HCT116 (cell line): ENCODE data around the gene TXLNG. TPM values are rescaled to one million over a fixed set of nuclear protein-coding genes. Genes with fewer than 3 reads are reported as not detected.

ENCODE experiments used
- ATAC-seq: fragments of 200-7000 bp; cut with Tn5 transposase; 2 replicates; pipeline ENCODE4 v1.9.1; 2020; ENCODE audit warnings: mild to moderate bottlenecking, moderate library complexity
- BruUV-seq: library from RNA; stranded (reverse); fragments of 400-500 nt; replicated peaks from 2 replicates; lab custom pipeline; 2021; lab: Mats Ljungman, UMichigan
- CTCF ChIA-PET: fragments of 300-600 bp; sonication (Branson Sonifier 250); formaldehyde crosslinking; loops from one replicate; lab custom pipeline; 2021; ENCODE audit warnings: antibody characterized with exemption; lab: Charles Lee
- POLR2A ChIA-PET: fragments of 300-600, 350-600 bp; sonication (Branson Sonifier 250); formaldehyde crosslinking; loops from one replicate; lab custom pipeline; 2021; ENCODE audit warnings: antibody characterized with exemption; lab: Charles Lee
- RAD21 ChIA-PET, 2 experiments: fragments of 300-600 bp; sonication (Branson Sonifier 250); formaldehyde crosslinking; loops; one replicate each; lab custom pipeline; 2023; ENCODE audit warnings: low total read pairs in 2 of 2; ENCODE audit not compliant: uncharacterized antibody in 2 of 2, unreplicated experiment in 2 of 2, low non-redundant PET in 1 of 2; lab: Charles Lee
- DNase-seq: peaks from one replicate; pipeline ENCODE4 v3.0.0-alpha.2; 2010; ENCODE audit warnings: low read depth, low spot score
- H2AFZ ChIP-seq: fragments of 200-600 bp; shearing (Covaris generic), sonication (generic); 2 replicates; pipeline ENCODE4 v1.6.1; 2017; ENCODE audit warnings: low read depth, mixed run types, mixed read lengths, antibody characterized with exemption, low read length; ENCODE audit not compliant: poor library complexity, severe bottlenecking
- H3K27ac ChIP-seq: 2 replicates; pipeline ENCODE4 v1.5.1; 2012; ENCODE audit warnings: low read depth, low read length
- H3K27me3 ChIP-seq: fragments of 200-600 bp; sonication (generic); 2 replicates; pipeline ENCODE4 v1.6.1; 2016; ENCODE audit warnings: mixed run types, low read length, mixed read lengths; ENCODE audit not compliant: insufficient read depth
- H3K36me3 ChIP-seq, 2 experiments: fragments of 200-500 bp in 1 of 2; fragments of 200-600 bp in 1 of 2; sonication (Bioruptor generic) in 1 of 2; sonication (generic) in 1 of 2; 2 replicates each; pipeline versions ENCODE4 v1.5.1 to v1.6.1; 2014 to 2016; ENCODE audit warnings: low read length in 2 of 2, inconsistent platforms in 1 of 2, mixed read lengths in 1 of 2, mixed run types in 1 of 2; ENCODE audit not compliant: insufficient read depth in 2 of 2, control insufficient read depth in 1 of 2
- H3K4me1 ChIP-seq, 2 experiments: fragments of 200-600 bp in 1 of 2; sonication (generic) in 1 of 2; 2 replicates each; pipeline versions ENCODE4 v1.5.1 to v1.6.1; 2012 to 2017; ENCODE audit warnings: low read length in 2 of 2, inconsistent platforms in 1 of 2, mild to moderate bottlenecking in 1 of 2, mixed read lengths in 1 of 2, mixed run types in 1 of 2, moderate library complexity in 1 of 2; ENCODE audit not compliant: insufficient read depth in 2 of 2, control insufficient read depth in 1 of 2
- H3K4me2 ChIP-seq: fragments of 200-600 bp; sonication (generic); 2 replicates; pipeline ENCODE4 v1.6.1; 2017; ENCODE audit warnings: mixed run types, low read length, mixed read lengths
- H3K4me3 ChIP-seq, 2 experiments: fragments of 200-600 bp in 1 of 2; sonication (generic) in 1 of 2; replicated peaks in 1 of 2; 2 replicates each; pipeline ENCODE4 v1.5.1; 2011 to 2016; ENCODE audit warnings: low read length in 2 of 2, control low read depth in 1 of 2, low read depth in 1 of 2, mild to moderate bottlenecking in 1 of 2, mixed read lengths in 1 of 2, mixed run types in 1 of 2
- H3K79me2 ChIP-seq: fragments of 200-600 bp; sonication (generic); 2 replicates; pipeline ENCODE4 v1.6.1; 2017; ENCODE audit warnings: mild to moderate bottlenecking, mixed run types, low read length, moderate library complexity, mixed read lengths; ENCODE audit not compliant: insufficient read depth
- H3K9ac ChIP-seq: fragments of 200-600 bp; sonication (generic); 2 replicates; pipeline ENCODE4 v1.6.1; 2016; ENCODE audit warnings: low read length, mixed read lengths
- H3K9me2 ChIP-seq: fragments of 200-600 bp; sonication (generic), shearing (Covaris generic); 2 replicates; pipeline ENCODE4 v1.6.1; 2017; ENCODE audit warnings: mixed run types, mild to moderate bottlenecking, moderate library complexity; ENCODE audit not compliant: insufficient read depth
- H3K9me3 ChIP-seq, 2 experiments: fragments of 200-500 bp in 1 of 2; fragments of 200-600 bp in 1 of 2; sonication (Bioruptor generic) in 1 of 2; sonication (generic) in 1 of 2; 2 replicates each; pipeline ENCODE4 v1.6.1; 2014 to 2017; ENCODE audit warnings: low read length in 2 of 2, mixed read lengths in 2 of 2, inconsistent platforms in 1 of 2, low read depth in 1 of 2, mild to moderate bottlenecking in 1 of 2, mixed run types in 1 of 2, moderate library complexity in 1 of 2; ENCODE audit not compliant: control insufficient read depth in 1 of 2, insufficient read depth in 1 of 2
- H4K20me1 ChIP-seq: fragments of 200-600 bp; sonication (generic), shearing (Covaris generic); 2 replicates; pipeline ENCODE4 v1.6.1; 2017; ENCODE audit warnings: mixed run types, mild to moderate bottlenecking, moderate library complexity; ENCODE audit not compliant: insufficient read depth
- CEBPB ChIP-seq: IDR thresholded peaks from 2 replicates; pipeline ENCODE4 v1.6.1; 2012; ENCODE audit warnings: low read depth
- EGR1 ChIP-seq: IDR thresholded peaks from 2 replicates; pipeline ENCODE4 v1.6.1; 2012; ENCODE audit warnings: low read depth
- ELF1 ChIP-seq: IDR thresholded peaks from 2 replicates; pipeline ENCODE4 v1.6.1; 2012; ENCODE audit warnings: low read depth, borderline replicate concordance
- EZH2 ChIP-seq: fragments of 200-600 bp; sonication (generic); IDR thresholded peaks from 2 replicates; pipeline ENCODE4 v1.6.1; 2017; ENCODE audit warnings: antibody characterized with exemption, mixed run types
- EZH2phosphoT487 ChIP-seq: fragments of 200-600 bp; IDR thresholded peaks from 2 replicates; pipeline ENCODE4 v1.6.1; 2018; ENCODE audit warnings: antibody characterized with exemption, borderline replicate concordance
- FOSL1 ChIP-seq: IDR thresholded peaks from 2 replicates; pipeline ENCODE4 v1.6.1; 2012; ENCODE audit warnings: low read depth
- POLR2A ChIP-seq: IDR thresholded peaks from 2 replicates; pipeline ENCODE4 v1.7.0; 2011; ENCODE audit warnings: borderline replicate concordance; ENCODE audit not compliant: insufficient read depth, insufficient read length; ENCODE audit errors: extremely low read depth
- POLR2AphosphoS5 ChIP-seq: IDR thresholded peaks from 2 replicates; pipeline ENCODE4 v1.6.1; 2011; ENCODE audit warnings: mild to moderate bottlenecking, low read depth, low read length, moderate library complexity
- RAD21 ChIP-seq: IDR thresholded peaks from 2 replicates; pipeline ENCODE4 v1.6.1; 2012; ENCODE audit warnings: low read depth, mild to moderate bottlenecking
- YY1 ChIP-seq: IDR thresholded peaks from 2 replicates; pipeline ENCODE4 v1.6.1; 2011; ENCODE audit warnings: low read length, low read depth, moderate library complexity, mild to moderate bottlenecking; ENCODE audit not compliant: insufficient replicate concordance; ENCODE audit errors: extremely low read depth
- ZNF274 ChIP-seq: fragments of 200-500 bp; sonication (Bioruptor generic); IDR thresholded peaks from 2 replicates; pipeline ENCODE4 v1.6.1; 2014; ENCODE audit warnings: mild to moderate bottlenecking, low read depth, low read length, inconsistent platforms
- intact Hi-C: fragments of 100-400 bp; cut with micrococcal nuclease; formaldehyde crosslinking; loops from 2 replicates; pipeline ENCODE4 v1.10.0; 2022
- total RNA-seq: library from RNA; stranded (reverse); gene quantifications from one replicate; pipeline ENCODE4 v1.2.1, GENCODE V29; 2021; ENCODE audit not compliant: unreplicated experiment
- TF ChIP-seq, protein P1 (sequence below), 3 experiments: fragments of 200-600 bp in 1 of 3; sonication (generic) in 1 of 3; IDR thresholded peaks in 2 of 3; conservative IDR thresholded peaks in 1 of 3; 2 replicates each; pipeline ENCODE4 v1.5.1; 2012 to 2017; ENCODE audit warnings: low read depth in 2 of 3, low read length in 2 of 3, antibody characterized with exemption in 1 of 3, borderline replicate concordance in 1 of 3, control low read depth in 1 of 3, mild to moderate bottlenecking in 1 of 3, mixed read lengths in 1 of 3, mixed run types in 1 of 3, moderate library complexity in 1 of 3; ENCODE audit not compliant: insufficient read depth in 1 of 3
- TF ChIP-seq, protein P2 (sequence below): IDR thresholded peaks from 2 replicates; pipeline ENCODE4 v1.6.1; 2012
- TF ChIP-seq, protein P3 (sequence below): IDR thresholded peaks from 2 replicates; pipeline ENCODE4 v1.6.1; 2011; ENCODE audit warnings: mild to moderate bottlenecking, low read length, moderate library complexity; ENCODE audit not compliant: insufficient replicate concordance; ENCODE audit errors: extremely low read depth

The TXLNG gene
- total RNA-seq, 1 experiment from 2014 or later = 22.9 TPM

DNA sequence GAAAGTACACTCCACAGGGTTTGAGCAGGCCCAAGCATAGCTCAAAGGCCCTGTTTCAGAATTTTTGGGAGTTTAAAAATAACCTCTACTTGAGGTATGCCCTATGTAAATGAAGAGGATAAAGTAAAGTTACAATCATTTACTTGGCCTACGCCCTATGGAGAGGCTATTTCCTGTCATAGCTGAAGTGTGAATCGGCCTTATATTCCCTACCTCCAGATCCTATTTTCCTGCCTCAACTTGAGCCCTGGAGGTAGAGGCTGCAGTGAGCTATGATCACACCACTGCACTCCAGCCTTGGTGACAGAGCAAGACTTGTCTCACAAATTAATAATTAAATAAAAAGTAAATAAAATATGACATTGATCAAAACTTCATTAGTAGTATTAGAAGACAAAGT lies 11.5 kb upstream of the TXLNG start:
- no peaks in the 10 kb centered on the region for H3K27me3 ChIP-seq
- no peak overlapping the region for H2AFZ ChIP-seq
- CTCF ChIA-PET = no interaction called here
- DNase-seq (no peak), ATAC-seq (no peak)
- H3K27ac ChIP-seq = no peak overlapping the region
- intact Hi-C loops = no loop called here
- H3K4me3 ChIP-seq = no peak overlapping the region
- no peaks in the 10 kb centered on the region for H4K20me1 ChIP-seq
- RAD21 ChIA-PET = interaction anchor here in 1 of 2 experiments (0.6 kb wide), 1 partner anchor 14 kb away, joined by 3 read pairs; no protein-coding TSS in a partner anchor
- no peaks in the 10 kb centered on the region for H3K9me3 ChIP-seq
- TF ChIP-seq POLR2AphosphoS5 (no peak), EZH2 (no peak), EGR1 (no peak), RAD21 (no peak), ZNF274 (no peak), YY1 (no peak), EZH2phosphoT487 (no peak), POLR2A (no peak), FOSL1 (no peak), CEBPB (no peak), ELF1 (no peak)
- TF ChIP-seq, protein P1, sequence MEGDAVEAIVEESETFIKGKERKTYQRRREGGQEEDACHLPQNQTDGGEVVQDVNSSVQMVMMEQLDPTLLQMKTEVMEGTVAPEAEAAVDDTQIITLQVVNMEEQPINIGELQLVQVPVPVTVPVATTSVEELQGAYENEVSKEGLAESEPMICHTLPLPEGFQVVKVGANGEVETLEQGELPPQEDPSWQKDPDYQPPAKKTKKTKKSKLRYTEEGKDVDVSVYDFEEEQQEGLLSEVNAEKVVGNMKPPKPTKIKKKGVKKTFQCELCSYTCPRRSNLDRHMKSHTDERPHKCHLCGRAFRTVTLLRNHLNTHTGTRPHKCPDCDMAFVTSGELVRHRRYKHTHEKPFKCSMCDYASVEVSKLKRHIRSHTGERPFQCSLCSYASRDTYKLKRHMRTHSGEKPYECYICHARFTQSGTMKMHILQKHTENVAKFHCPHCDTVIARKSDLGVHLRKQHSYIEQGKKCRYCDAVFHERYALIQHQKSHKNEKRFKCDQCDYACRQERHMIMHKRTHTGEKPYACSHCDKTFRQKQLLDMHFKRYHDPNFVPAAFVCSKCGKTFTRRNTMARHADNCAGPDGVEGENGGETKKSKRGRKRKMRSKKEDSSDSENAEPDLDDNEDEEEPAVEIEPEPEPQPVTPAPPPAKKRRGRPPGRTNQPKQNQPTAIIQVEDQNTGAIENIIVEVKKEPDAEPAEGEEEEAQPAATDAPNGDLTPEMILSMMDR (IDR thresholded peaks at IDR 0.05 in 2 of 3, conservative IDR thresholded peaks at IDR 0.05 in 1 of 3; ENCODE audit: borderline replicate concordance in 1 of 3, insufficient read depth in 1 of 3, low read depth in 2 of 3, low read length in 2 of 3) = no peak
- TF ChIP-seq, protein P2, sequence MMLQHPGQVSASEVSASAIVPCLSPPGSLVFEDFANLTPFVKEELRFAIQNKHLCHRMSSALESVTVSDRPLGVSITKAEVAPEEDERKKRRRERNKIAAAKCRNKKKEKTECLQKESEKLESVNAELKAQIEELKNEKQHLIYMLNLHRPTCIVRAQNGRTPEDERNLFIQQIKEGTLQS = no peak
- TF ChIP-seq, protein P3, sequence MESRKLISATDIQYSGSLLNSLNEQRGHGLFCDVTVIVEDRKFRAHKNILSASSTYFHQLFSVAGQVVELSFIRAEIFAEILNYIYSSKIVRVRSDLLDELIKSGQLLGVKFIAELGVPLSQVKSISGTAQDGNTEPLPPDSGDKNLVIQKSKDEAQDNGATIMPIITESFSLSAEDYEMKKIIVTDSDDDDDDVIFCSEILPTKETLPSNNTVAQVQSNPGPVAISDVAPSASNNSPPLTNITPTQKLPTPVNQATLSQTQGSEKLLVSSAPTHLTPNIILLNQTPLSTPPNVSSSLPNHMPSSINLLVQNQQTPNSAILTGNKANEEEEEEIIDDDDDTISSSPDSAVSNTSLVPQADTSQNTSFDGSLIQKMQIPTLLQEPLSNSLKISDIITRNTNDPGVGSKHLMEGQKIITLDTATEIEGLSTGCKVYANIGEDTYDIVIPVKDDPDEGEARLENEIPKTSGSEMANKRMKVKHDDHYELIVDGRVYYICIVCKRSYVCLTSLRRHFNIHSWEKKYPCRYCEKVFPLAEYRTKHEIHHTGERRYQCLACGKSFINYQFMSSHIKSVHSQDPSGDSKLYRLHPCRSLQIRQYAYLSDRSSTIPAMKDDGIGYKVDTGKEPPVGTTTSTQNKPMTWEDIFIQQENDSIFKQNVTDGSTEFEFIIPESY = no peak
- no peaks in the 10 kb centered on the region for H3K79me2 ChIP-seq
- POLR2A ChIA-PET = interaction anchor here (1.5 kb wide), 1 partner anchor 11 kb away, joined by 4 read pairs; the partner anchor contains the start of gene TXLNG
- H3K4me2 ChIP-seq = no peak overlapping the region
- no TSS peak for BruUV-seq
- H3K9ac ChIP-seq = no peak overlapping the region
- H3K9me2 ChIP-seq = no peaks in the 10 kb centered on the region
- peaks cover 3 to 24% of the 10 kb centered on the region in 2 experiments; a peak in 3 of 4 replicates for H3K4me1 ChIP-seq
- no peaks in the 10 kb centered on the region for H3K36me3 ChIP-seq
